Liver (tissue), 9 donors: ENCODE data around the gene PCYOX1L. TPM values are rescaled to one million over a fixed set of nuclear protein-coding genes. Genes with fewer than 3 reads are reported as not detected.

Source experiments
- DNase-seq: peaks from one replicate; pipeline ENCODE4 v3.0.0-alpha.2; 2017; ENCODE audit warnings: low spot score
- H3K27ac ChIP-seq, 2 donors: one replicate each; pipeline ENCODE4 v1.7.0; 2013; ENCODE audit warnings: inconsistent platforms in 2 of 2, low read length in 2 of 2, control low read depth in 1 of 2, low read depth in 1 of 2, mild to moderate bottlenecking in 1 of 2
- H3K27me3 ChIP-seq, 4 donors: one replicate each; pipeline versions ENCODE4 v1.6.1 to v1.7.0; 2013; ENCODE audit warnings: low read length in 3 of 4, inconsistent platforms in 1 of 4, mild to moderate bottlenecking in 1 of 4, moderate library complexity in 1 of 4; ENCODE audit not compliant: control insufficient read depth in 4 of 4, insufficient read depth in 4 of 4
- H3K36me3 ChIP-seq, 4 donors: one replicate each; pipeline versions ENCODE4 v1.6.1 to v1.7.0; 2013; ENCODE audit warnings: low read length in 3 of 4, mild to moderate bottlenecking in 3 of 4, low read depth in 1 of 4, moderate library complexity in 1 of 4; ENCODE audit not compliant: control insufficient read depth in 4 of 4, insufficient read depth in 3 of 4
- H3K4me1 ChIP-seq, 4 donors: one replicate each; pipeline versions ENCODE4 v1.6.1 to v1.7.0; 2013; ENCODE audit warnings: low read length in 3 of 4, mild to moderate bottlenecking in 3 of 4, moderate library complexity in 1 of 4; ENCODE audit not compliant: control insufficient read depth in 4 of 4, insufficient read depth in 4 of 4
- H3K4me3 ChIP-seq, 3 donors: one replicate each; pipeline versions ENCODE4 v1.6.1 to v1.7.0; 2013; ENCODE audit warnings: low read length in 3 of 3, control low read depth in 1 of 3, low read depth in 1 of 3, mild to moderate bottlenecking in 1 of 3
- H3K9ac ChIP-seq, 2 donors: one replicate each; pipeline ENCODE4 v1.7.0; 2013; ENCODE audit warnings: low read length in 2 of 2, mild to moderate bottlenecking in 2 of 2, moderate library complexity in 2 of 2, control low read depth in 1 of 2, low read depth in 1 of 2
- H3K9me3 ChIP-seq, 4 donors: one replicate each; pipeline versions ENCODE4 v1.6.1 to v1.7.0; 2013; ENCODE audit warnings: low read length in 3 of 4; ENCODE audit not compliant: control insufficient read depth in 4 of 4
- EGR1 ChIP-seq, 2 donors: IDR thresholded peaks; 2 replicates each; pipeline ENCODE4 v1.6.1; 2016 to 2018; ENCODE audit warnings: antibody characterized with exemption in 2 of 2, low read depth in 2 of 2
- HNF4G ChIP-seq: IDR thresholded peaks from 2 replicates; pipeline ENCODE4 v1.6.1; 2016; ENCODE audit warnings: antibody characterized with exemption
- JUND ChIP-seq, 2 donors: IDR thresholded peaks; 2 replicates each; pipeline ENCODE4 v1.6.1; 2016; ENCODE audit warnings: antibody characterized with exemption in 2 of 2
- YY1 ChIP-seq: IDR thresholded peaks from 2 replicates; pipeline ENCODE4 v1.6.1; 2016; ENCODE audit warnings: antibody characterized with exemption, mild to moderate bottlenecking
- WGBS: extraction: QIAGEN DNeasy Blood & Tissue Kit; methylation state at CpG from one replicate; pipeline ENCODE4 v1.1.7; 2013; 5-methylcytosine and 5-hydroxymethylcytosine counted together
- polyA plus RNA-seq, 2 donors: library from polyadenylated mRNA; stranded (reverse) in 1 of 2; unstranded in 1 of 2; fragments of 200-250 nt in 1 of 2; fragments of >200 nt in 1 of 2; fragmentation: Nextera tagmentation in 1 of 2; extraction: Ambion mirVana in 1 of 2; gene quantifications; one replicate each; pipeline versions ENCODE4 v1.2.1 to v1.2.3, GENCODE V29; 2013 to 2015
- total RNA-seq, 2 donors: library from RNA; depleted of rRNA; stranded (reverse); fragments of >200 nt; gene quantifications; one replicate each; pipeline ENCODE4 v1.2.3, GENCODE V29; 2014
- TF ChIP-seq, protein P1 (sequence below): IDR thresholded peaks from 2 replicates; pipeline ENCODE4 v1.6.1; 2016; ENCODE audit warnings: antibody characterized with exemption, mild to moderate bottlenecking
- TF ChIP-seq, protein P2 (sequence below): IDR thresholded peaks from 2 replicates; pipeline ENCODE4 v1.6.1; 2016; ENCODE audit warnings: antibody characterized with exemption
- TF ChIP-seq, protein P3 (sequence below): fragments of 150-350 bp; IDR thresholded peaks from 2 replicates; pipeline ENCODE4 v1.5.1; 2017; ENCODE audit warnings: improper control_type of control experiment, low read depth, low read length; ENCODE audit not compliant: missing input control
- donor health status: healthy.
- donor health status: healthy.
- donor health status: healthy.
- donor health status: healthy.
- donor health status: healthy.

PCYOX1L gene
- total and polyA plus RNA-seq, 4 donors, result 0.47 to 4.4 (median 1.1) TPM

DNA sequence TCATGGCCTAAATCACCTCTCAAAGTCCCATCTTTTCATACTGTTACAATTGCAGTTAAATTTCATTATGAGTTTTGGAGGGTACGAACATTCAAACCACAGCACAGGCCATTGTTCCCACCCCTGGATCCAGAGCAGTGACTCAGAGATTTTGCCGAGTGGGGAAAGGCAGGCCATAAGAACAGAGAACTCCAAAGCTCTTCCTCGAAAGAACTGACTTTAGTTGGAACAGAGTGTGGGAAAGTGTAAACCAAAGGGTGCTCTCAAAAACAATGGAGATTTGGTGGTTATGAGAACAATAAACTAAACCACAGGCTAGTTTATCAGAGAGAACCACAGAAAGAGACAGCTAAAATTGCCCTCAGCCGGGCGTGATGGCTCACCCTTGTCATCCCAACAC lies 32.0 kb upstream of the PCYOX1L start:
- Histone ChIP-seq H3K36me3 (no peaks in the 10 kb centered on the region), H3K4me1 (peaks cover 0 to 3% (median 0%) of the 10 kb centered on the region in 4 donors), H3K9ac (no peak overlapping the region), H3K27me3 (no peaks in the 10 kb centered on the region), H3K27ac (no peak overlapping the region), H3K9me3 (no peaks in the 10 kb centered on the region), H3K4me3 (no peak overlapping the region)
- no peak for DNase-seq
- TF ChIP-seq, protein P1, sequence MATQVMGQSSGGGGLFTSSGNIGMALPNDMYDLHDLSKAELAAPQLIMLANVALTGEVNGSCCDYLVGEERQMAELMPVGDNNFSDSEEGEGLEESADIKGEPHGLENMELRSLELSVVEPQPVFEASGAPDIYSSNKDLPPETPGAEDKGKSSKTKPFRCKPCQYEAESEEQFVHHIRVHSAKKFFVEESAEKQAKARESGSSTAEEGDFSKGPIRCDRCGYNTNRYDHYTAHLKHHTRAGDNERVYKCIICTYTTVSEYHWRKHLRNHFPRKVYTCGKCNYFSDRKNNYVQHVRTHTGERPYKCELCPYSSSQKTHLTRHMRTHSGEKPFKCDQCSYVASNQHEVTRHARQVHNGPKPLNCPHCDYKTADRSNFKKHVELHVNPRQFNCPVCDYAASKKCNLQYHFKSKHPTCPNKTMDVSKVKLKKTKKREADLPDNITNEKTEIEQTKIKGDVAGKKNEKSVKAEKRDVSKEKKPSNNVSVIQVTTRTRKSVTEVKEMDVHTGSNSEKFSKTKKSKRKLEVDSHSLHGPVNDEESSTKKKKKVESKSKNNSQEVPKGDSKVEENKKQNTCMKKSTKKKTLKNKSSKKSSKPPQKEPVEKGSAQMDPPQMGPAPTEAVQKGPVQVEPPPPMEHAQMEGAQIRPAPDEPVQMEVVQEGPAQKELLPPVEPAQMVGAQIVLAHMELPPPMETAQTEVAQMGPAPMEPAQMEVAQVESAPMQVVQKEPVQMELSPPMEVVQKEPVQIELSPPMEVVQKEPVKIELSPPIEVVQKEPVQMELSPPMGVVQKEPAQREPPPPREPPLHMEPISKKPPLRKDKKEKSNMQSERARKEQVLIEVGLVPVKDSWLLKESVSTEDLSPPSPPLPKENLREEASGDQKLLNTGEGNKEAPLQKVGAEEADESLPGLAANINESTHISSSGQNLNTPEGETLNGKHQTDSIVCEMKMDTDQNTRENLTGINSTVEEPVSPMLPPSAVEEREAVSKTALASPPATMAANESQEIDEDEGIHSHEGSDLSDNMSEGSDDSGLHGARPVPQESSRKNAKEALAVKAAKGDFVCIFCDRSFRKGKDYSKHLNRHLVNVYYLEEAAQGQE, result no peak
- no peak for TF ChIP-seq YY1
- no peak for TF ChIP-seq EGR1 (IDR thresholded peaks at IDR 0.05; ENCODE audit: low read depth in 2 of 2)
- WGBS, result 96% methylated on average over 5 of the region's 5 CpGs

DNA sequence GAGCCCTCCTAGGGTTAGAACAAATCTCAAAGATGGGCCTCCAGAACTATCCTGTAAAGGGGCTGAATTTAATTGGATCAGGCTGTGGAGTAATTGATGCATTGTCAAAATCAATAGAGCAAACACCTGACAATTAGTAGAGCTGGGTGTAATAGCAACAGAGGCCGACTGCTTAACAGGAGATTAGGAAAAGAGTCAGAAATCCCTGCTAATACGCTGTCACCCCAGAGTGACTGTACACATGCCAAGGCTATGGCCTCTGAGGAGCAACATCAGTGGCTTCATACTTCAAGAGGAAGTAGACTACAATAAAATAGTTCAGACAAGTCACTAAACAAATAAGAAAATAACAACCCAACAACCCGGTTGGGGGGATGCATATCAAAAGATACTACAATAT lies 31.2 kb upstream of the PCYOX1L start:
- no peak overlapping the region for H3K9ac ChIP-seq
- no peak for TF ChIP-seq JUND (IDR thresholded peaks at IDR 0.05)
- no peaks in the 10 kb centered on the region for H3K4me1 ChIP-seq
- WGBS, result 85% methylated on average over 3 of the region's 3 CpGs
- H3K36me3 ChIP-seq, result no peaks in the 10 kb centered on the region
- no peak for DNase-seq
- no peak overlapping the region for H3K4me3 ChIP-seq
- H3K27me3 ChIP-seq, result no peaks in the 10 kb centered on the region
- no peaks in the 10 kb centered on the region for H3K9me3 ChIP-seq
- H3K27ac ChIP-seq, result no peak overlapping the region

DNA sequence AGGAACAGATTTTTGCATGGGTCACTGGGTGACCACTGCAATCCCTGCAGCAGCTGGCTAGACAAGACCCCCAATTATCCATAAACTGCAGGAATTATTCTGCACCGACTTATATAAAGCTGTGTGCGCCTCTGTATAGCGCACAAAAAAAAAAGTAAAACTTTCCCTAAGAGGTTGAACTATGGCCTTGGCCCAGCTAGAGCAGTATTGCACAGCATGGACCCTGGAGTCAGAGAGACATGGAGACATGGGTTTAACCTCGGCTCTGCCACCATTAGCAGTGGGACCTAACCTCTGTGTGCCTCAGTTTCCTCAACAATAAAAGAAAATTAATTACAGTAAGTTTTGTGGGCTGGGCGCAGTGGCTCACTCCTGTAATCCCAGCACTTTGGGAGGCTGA lies 29.7 kb upstream of the PCYOX1L start:
- Histone ChIP-seq H3K27me3 (no peaks in the 10 kb centered on the region), H3K4me3 (no peak overlapping the region), H3K36me3 (no peaks in the 10 kb centered on the region), H3K9ac (no peak overlapping the region), H3K4me1 (no peaks in the 10 kb centered on the region), H3K9me3 (no peaks in the 10 kb centered on the region), H3K27ac (no peak overlapping the region)
- TF ChIP-seq HNF4G (no peak), YY1 (no peak)
- TF ChIP-seq, protein P2, sequence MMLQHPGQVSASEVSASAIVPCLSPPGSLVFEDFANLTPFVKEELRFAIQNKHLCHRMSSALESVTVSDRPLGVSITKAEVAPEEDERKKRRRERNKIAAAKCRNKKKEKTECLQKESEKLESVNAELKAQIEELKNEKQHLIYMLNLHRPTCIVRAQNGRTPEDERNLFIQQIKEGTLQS, result no peak
- TF ChIP-seq, protein P3, sequence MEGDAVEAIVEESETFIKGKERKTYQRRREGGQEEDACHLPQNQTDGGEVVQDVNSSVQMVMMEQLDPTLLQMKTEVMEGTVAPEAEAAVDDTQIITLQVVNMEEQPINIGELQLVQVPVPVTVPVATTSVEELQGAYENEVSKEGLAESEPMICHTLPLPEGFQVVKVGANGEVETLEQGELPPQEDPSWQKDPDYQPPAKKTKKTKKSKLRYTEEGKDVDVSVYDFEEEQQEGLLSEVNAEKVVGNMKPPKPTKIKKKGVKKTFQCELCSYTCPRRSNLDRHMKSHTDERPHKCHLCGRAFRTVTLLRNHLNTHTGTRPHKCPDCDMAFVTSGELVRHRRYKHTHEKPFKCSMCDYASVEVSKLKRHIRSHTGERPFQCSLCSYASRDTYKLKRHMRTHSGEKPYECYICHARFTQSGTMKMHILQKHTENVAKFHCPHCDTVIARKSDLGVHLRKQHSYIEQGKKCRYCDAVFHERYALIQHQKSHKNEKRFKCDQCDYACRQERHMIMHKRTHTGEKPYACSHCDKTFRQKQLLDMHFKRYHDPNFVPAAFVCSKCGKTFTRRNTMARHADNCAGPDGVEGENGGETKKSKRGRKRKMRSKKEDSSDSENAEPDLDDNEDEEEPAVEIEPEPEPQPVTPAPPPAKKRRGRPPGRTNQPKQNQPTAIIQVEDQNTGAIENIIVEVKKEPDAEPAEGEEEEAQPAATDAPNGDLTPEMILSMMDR, result no peak
- TF ChIP-seq, protein P1, result no peak
- no peak for DNase-seq
- WGBS, result 86% methylated on average over 5 of the region's 5 CpGs
